ENCODE data around the gene HECTD4.

HECTD4 gene

GRCh38 chr12:112319395-112319794 is 62.8 kb downstream of the HECTD4 start:
- no peak for DNase-seq

GRCh38 chr12:112317481-112317880 is 64.8 kb downstream of the HECTD4 start:
- no peak for DNase-seq

GRCh38 chr12:112314981-112315380 is 67.2 kb downstream of the HECTD4 start:
- no peak for DNase-seq

GRCh38 chr12:112309797-112310196 is 72.4 kb downstream of the HECTD4 start:
- peak; percentile 51 for DNase-seq

- no peak for DNase-seq
These were observed 73.6 kb downstream of the HECTD4 start for GRCh38 chr12:112308652-112309051.

GRCh38 chr12:112308161-112308560 is 74.1 kb downstream of the HECTD4 start:
- DNase-seq: no peak

- DNase-seq: no peak
These were observed 74.8 kb downstream of the HECTD4 start for GRCh38 chr12:112307317-112308011.

- DNase-seq: no peak
These were observed 76.3 kb downstream of the HECTD4 start for GRCh38 chr12:112305951-112306350.

GRCh38 chr12:112304436-112304835 is 77.8 kb downstream of the HECTD4 start:
- no peak for DNase-seq

- no peak for DNase-seq
These were observed 78.4 kb downstream of the HECTD4 start for GRCh38 chr12:112303799-112304198.

GRCh38 chr12:112303004-112303403 is 79.2 kb downstream of the HECTD4 start:
- peak; percentile 93 for DNase-seq

GRCh38 chr12:112299704-112300103 is 82.5 kb downstream of the HECTD4 start:
- no peak for DNase-seq

- no peak for DNase-seq
These were observed 85.0 kb downstream of the HECTD4 start for GRCh38 chr12:112297188-112297587.

GRCh38 chr12:112296183-112296582 is 86.0 kb downstream of the HECTD4 start:
- DNase-seq: no peak

- no peak for DNase-seq
These were observed 87.4 kb downstream of the HECTD4 start for GRCh38 chr12:112294793-112295192.

- no peak for DNase-seq
These were observed 93.6 kb downstream of the HECTD4 start for GRCh38 chr12:112288638-112289037.

- no peak for DNase-seq
These were observed 96.4 kb downstream of the HECTD4 start for GRCh38 chr12:112285600-112286401.

GRCh38 chr12:112283546-112283945 is 98.7 kb downstream of the HECTD4 start:
- no peak for DNase-seq

- DNase-seq: no peak
These were observed 99.3 kb downstream of the HECTD4 start for GRCh38 chr12:112282920-112283319.

GRCh38 chr12:112275836-112276235 is 106.4 kb downstream of the HECTD4 start:
- no peak for DNase-seq

- no peak for DNase-seq
These were observed 107.0 kb downstream of the HECTD4 start for GRCh38 chr12:112275207-112275606.

- no peak for DNase-seq
These were observed 111.6 kb downstream of the HECTD4 start for GRCh38 chr12:112270673-112271072.

- no peak for DNase-seq
These were observed 115.8 kb downstream of the HECTD4 start for GRCh38 chr12:112266473-112266872.

GRCh38 chr12:112261559-112261958 is 120.7 kb downstream of the HECTD4 start:
- no peak for DNase-seq
